ENCODE measurements around the gene SLC47A1. TPM values are rescaled to one million over a fixed set of nuclear protein-coding genes. Genes with fewer than 3 reads are reported as not detected.

Gene SLC47A1
- total and polyA plus RNA-seq, 2 of the 4 experiments (the other 2 are of a cell fraction) = not detected

GRCh38 chr17:19596869-19597268 lies 63.2 kb downstream of the SLC47A1 start:
- Histone ChIP-seq H4K91ac (ENCODE audit: insufficient read depth, low read depth, low read length) (no peak overlapping the region), H2AK5ac (ENCODE audit: low read depth, low read length) (no peak overlapping the region), H3K4me3 (ENCODE audit: insufficient read depth, low read depth, low read length) (no peak overlapping the region), H4K8ac (ENCODE audit: low read depth in 2 of 2, low read length in 2 of 2) (no peak overlapping the region), H2BK20ac (ENCODE audit: low read depth, low read length) (no peak overlapping the region), H3K9ac (ENCODE audit: low read depth, low read length) (no peak overlapping the region), H3K4me2 (ENCODE audit: low read depth, low read length) (no peak overlapping the region), H3K56ac (ENCODE audit: extremely low read depth, insufficient read depth, low read length) (no peak overlapping the region), H2BK15ac (ENCODE audit: low read depth, low read length) (no peak overlapping the region), H3K79me1 (ENCODE audit: low read depth in 1 of 2, low read length in 2 of 2) (no peaks in the 10 kb centered on the region), H3K27ac (ENCODE audit: insufficient read depth, low read length) (no peak overlapping the region), H2AFZ (replicated peaks; ENCODE audit: low read length, poor library complexity) (no peak overlapping the region), H4K20me1 (ENCODE audit: insufficient read depth, low read length) (no peaks in the 10 kb centered on the region), H3K23ac (ENCODE audit: low read depth, low read length) (no peak overlapping the region), H3K18ac (ENCODE audit: low read depth, low read length) (no peak overlapping the region), H3K4ac (ENCODE audit: low read depth, low read length) (no peak overlapping the region), H3K36me3 (ENCODE audit: control insufficient read depth, insufficient read depth, low read length) (no peaks in the 10 kb centered on the region), H4K5ac (ENCODE audit: low read depth, low read length) (no peak overlapping the region), H2BK120ac (ENCODE audit: low read depth, low read length) (no peak overlapping the region), H3K14ac (replicated peaks; ENCODE audit: low read depth, low read length) (no peak overlapping the region), H3K9me3 (ENCODE audit: control insufficient read depth, insufficient read depth, low read length) (no peaks in the 10 kb centered on the region), H3K9me1 (ENCODE audit: insufficient read depth, low read length) (no peaks in the 10 kb centered on the region), H3K27me3 (ENCODE audit: control insufficient read depth, insufficient read depth, low read length) (peaks cover 11% of the 10 kb centered on the region), H2AK9ac (replicated peaks; ENCODE audit: low read depth, low read length, poor library complexity) (no peak overlapping the region), H3K4me1 (ENCODE audit: control insufficient read depth, insufficient read depth, low read length) (no peaks in the 10 kb centered on the region), H2BK5ac (ENCODE audit: low read depth, low read length, poor library complexity, severe bottlenecking) (no peak overlapping the region)
- no peak for DNase-seq
- intact Hi-C loops (cut with micrococcal nuclease) = no loop called here
- WGBS, 2 experiments (ENCODE audit: extremely low coverage in 2 of 2, insufficient read length in 1 of 2) = 31% methylated on average over 3 of the region's 5 CpGs; no CpG with 5 or more reads in 1 of the 2 experiments
- no peak for ATAC-seq (ENCODE audit: low read depth)
- no TSS peak for BruUV-seq (replicated peaks)
- TF ChIP-seq CEBPB (IDR thresholded peaks at IDR 0.05; ENCODE audit: low read depth, low read length) = no peak
- TF ChIP-seq CHD1 (IDR thresholded peaks at IDR 0.05; ENCODE audit: low read depth, low read length) = no peak
- TF ChIP-seq POLR2A (IDR thresholded peaks at IDR 0.05; ENCODE audit: low read depth, low read length) = no peak
- TF ChIP-seq SMC3 (IDR thresholded peaks at IDR 0.05; ENCODE audit: low read depth, low read length) = no peak
- no peak for TF ChIP-seq MAFK (IDR thresholded peaks at IDR 0.05; ENCODE audit: low read depth, low read length)
- TF ChIP-seq MXI1 (IDR thresholded peaks at IDR 0.05; ENCODE audit: borderline replicate concordance, low read depth, low read length) = no peak
- no peak for TF ChIP-seq RCOR1 (IDR thresholded peaks at IDR 0.05; ENCODE audit: insufficient replicate concordance, low read length)
- in situ Hi-C loops (cut with MboI; ENCODE audit: low sequenced_read_pairs) = no loop called here
- CTCF ChIA-PET = no interaction called here
- dilution Hi-C loops (cut with HindIII; ENCODE audit: low sequenced_read_pairs, unreplicated experiment) = no loop called here
- POLR2A ChIA-PET (ENCODE audit: unreplicated experiment) = no interaction called here

Measured in IMR-90 (cell line).